Stimulated activated naive CD8-positive, alpha-beta T cell treated with anti-CD3 and anti-CD28 coated beads, Interleukin-15, amount 100 ng/mL, for 72 hours (primary cell): Measurements from ENCODE around the gene ZSCAN9.

ENCODE experiments used
- ATAC-seq: fragments of 150-1000 bp; cut with Tn5 transposase; 2 replicates; pipeline ENCODE4 v1.10.0; 2021; ENCODE audit warnings: mild to moderate bottlenecking, moderate library complexity
- DNase-seq, 2 donors: peaks; one replicate each; pipeline ENCODE4 v3.0.0; 2021 to 2022
- H3K27ac Mint-ChIP-seq, 2 donors: one replicate each; pipeline ENCODE4 v1.8.0; 2022; ENCODE audit warnings: mild to moderate bottlenecking in 2 of 2, mixed read lengths in 2 of 2, moderate library complexity in 2 of 2
- H3K27me3 Mint-ChIP-seq: one replicate; pipeline ENCODE4 v1.8.0; 2022; ENCODE audit warnings: mixed read lengths
- H3K4me1 Mint-ChIP-seq: one replicate; pipeline ENCODE4 v1.8.0; 2022; ENCODE audit warnings: mild to moderate bottlenecking, mixed read lengths
- H3K4me3 Mint-ChIP-seq, 2 donors: one replicate each; pipeline ENCODE4 v1.8.0; 2022; ENCODE audit warnings: mild to moderate bottlenecking in 2 of 2, mixed read lengths in 2 of 2, moderate library complexity in 1 of 2
- H3K9me3 Mint-ChIP-seq, 2 donors: one replicate each; pipeline ENCODE4 v1.8.0; 2022; ENCODE audit warnings: mixed read lengths in 2 of 2

ZSCAN9 gene

DNA sequence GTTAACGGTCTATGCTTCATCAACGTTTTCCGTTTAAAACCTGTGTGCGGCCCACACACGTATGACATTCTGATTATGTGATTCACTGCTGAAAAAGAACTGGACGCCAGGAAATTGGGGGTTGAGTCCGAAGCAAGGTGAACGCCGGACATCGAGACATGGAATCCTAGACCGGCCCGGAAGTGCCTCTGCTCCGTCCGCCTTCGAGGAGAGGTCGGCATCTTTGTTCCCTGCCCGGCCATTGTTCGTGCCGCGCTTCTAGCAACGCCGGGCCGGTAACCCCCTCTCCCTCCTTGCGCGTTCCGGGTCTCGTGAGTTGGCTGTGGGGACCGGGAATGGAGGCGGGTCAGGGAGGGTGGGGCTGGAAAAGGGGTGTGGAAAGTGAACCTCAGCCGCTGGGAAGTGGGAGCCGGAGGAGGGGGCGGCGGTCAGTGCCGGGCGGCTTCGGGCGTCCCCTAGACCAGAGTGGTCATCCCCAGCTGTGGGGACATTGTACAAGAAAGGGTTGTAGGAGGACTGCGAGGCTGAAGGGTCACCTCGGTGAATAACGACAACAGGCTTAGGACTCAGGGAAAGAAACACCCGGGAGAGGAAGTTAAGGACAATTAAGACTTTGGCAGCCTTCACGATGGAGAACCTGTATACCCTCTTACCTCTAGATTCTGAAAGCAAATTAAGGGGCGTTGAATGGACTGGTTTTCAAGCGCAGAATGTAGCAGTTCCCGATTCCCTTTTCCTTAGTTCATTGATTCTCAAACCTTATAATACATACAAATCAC lies at the start of gene ZSCAN9:
Gene ZSCAN9, plus strand, starts transcription at position 220 of the 779 bp plus-strand sequence. CDS start 1,810 bp downstream, outside the sequence.
- peaks cover 42% of the 10 kb centered on the region for H3K27me3 Mint-ChIP-seq
- peak; percentile 46 to 58 for DNase-seq

DNA sequence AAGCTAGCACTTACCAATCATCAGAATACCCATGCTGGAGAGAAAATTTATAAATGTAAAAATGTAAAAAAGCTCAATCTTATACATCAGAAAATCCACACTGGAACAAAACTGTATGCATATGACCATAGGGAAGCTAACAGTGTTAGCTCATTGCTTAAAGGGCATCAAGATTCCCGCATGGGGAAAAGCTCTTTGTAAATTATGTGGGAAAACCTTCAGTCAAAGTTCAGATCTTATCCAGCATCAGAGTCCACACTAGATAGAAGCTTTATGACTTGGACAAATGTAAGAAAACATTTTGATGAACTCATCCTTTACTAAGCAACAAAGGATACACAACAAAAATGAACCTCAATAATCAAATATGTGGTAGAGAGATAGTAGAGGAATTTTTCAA lies 48.7 kb upstream of the ZSCAN9 start:
- no peak for ATAC-seq
- no peak for DNase-seq
- H3K9me3 Mint-ChIP-seq, result peaks cover 8 to 13% of the 10 kb centered on the region in 2 donors
- no peak overlapping the region for H3K4me3 Mint-ChIP-seq
- H3K4me1 Mint-ChIP-seq, result no peaks in the 10 kb centered on the region
- H3K27ac Mint-ChIP-seq, result no peak overlapping the region
- H3K27me3 Mint-ChIP-seq, result peaks cover 43% of the 10 kb centered on the region

More for the DNA sequence above, at the start of gene ZSCAN9:
- peak; percentile 89 for ATAC-seq
- Mint-ChIP-seq H3K9me3 (no peaks in the 10 kb centered on the region), H3K27ac (peak within 1 kb of the TSS; percentile 91 to 92), H3K4me1 (peaks cover 8% of the 10 kb centered on the region), H3K4me3 (peak within 1 kb of the TSS; percentile 86 to 91)

DNA sequence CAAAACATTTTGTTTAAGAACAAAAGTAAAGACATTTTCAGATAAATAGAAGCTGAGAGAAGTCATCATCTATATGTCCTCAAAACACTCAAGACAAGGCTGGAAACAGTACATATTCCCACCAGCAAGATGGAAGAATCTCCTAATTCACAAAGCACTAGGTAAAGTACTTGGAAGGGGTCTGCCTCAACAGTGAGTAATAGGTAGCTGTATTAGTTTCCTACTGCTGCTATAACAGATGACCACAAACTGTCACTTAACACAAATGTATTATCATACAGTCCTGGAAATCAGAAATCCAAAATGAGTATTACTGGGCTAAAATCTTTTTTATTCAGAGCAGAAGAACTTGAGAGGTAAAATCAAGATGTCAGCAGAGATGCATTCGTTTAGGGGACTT lies 42.8 kb upstream of the ZSCAN9 start:
- ATAC-seq (no peak), DNase-seq (no peak)
- H3K4me3 Mint-ChIP-seq, result no peak overlapping the region

DNA sequence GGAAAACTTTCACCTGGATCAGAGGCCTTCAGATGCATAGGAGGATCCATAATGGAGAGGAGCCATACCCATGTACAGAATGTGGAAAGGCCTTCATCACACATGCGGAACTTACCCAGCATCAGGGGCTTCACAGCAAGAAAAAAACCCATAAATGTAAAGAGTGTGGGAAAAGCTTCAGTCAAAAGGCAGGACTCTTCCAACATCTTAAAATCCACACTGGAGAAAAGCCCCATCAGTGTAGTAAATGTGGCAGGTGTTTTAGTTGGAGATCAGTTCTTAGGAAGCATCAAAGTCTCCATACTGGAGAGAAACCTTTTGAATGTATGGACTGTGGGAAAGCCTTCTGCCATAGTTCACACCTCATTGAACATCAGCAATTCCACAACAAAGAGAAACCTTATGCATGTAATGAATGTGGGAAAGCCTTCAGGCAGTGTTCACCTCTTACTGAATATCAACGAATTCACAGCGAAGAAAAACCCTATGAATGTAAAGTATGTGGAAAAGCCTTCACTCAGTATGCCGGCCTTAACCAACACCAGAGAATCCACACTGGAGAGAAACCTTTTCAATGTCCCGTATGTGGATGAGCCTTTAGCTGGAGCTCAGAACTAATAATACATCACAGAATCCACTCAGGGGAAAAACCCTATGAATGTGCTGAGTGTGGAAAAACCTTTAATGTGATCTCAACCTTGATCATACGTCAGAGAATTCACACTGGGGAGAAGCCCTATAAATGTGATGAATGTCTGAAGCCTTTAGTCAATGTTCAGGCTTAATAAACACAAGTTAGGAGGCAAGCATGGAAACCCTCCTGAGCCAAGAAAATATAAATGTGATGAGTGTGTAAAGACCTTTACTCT lies 36.7 kb upstream of the ZSCAN9 start:
- peaks cover 40 to 50% of the 10 kb centered on the region in 2 donors for H3K9me3 Mint-ChIP-seq
- H3K27ac Mint-ChIP-seq, result no peak overlapping the region
- DNase-seq (no peak), ATAC-seq (no peak)
- no peaks in the 10 kb centered on the region for H3K4me1 Mint-ChIP-seq
- no peaks in the 10 kb centered on the region for H3K27me3 Mint-ChIP-seq
- H3K4me3 Mint-ChIP-seq, result no peak overlapping the region

More for the DNA sequence above, 42.8 kb upstream of the ZSCAN9 start:
- Mint-ChIP-seq H3K9me3 (peaks cover 24 to 30% of the 10 kb centered on the region in 2 donors), H3K4me1 (no peaks in the 10 kb centered on the region), H3K27me3 (peaks cover 32% of the 10 kb centered on the region), H3K27ac (no peak overlapping the region)

DNA sequence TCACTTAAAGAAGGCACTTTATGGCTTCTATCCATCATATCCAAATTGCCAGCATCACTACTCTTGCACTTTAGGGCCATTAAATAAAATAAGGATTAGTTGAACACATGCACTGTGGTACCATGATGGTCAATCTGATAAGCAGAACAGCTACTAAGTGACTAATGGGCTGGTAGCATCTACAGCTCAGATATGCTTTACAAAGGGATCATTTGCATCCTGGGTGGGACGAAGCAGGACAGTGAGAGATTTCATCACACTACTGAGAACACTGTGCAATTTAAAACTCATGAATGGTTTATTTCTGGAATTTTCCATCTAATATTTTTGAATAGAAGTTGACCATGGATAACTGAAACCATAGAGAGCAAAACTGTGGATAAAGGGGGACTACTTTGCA lies 25.1 kb upstream of the ZSCAN9 start:
- DNase-seq, result no peak
- ATAC-seq, result no peak
- Mint-ChIP-seq H3K4me1 (no peaks in the 10 kb centered on the region), H3K27me3 (peaks cover 66% of the 10 kb centered on the region), H3K27ac (no peak overlapping the region), H3K4me3 (no peak overlapping the region), H3K9me3 (peaks cover 37 to 42% of the 10 kb centered on the region in 2 donors)

DNA sequence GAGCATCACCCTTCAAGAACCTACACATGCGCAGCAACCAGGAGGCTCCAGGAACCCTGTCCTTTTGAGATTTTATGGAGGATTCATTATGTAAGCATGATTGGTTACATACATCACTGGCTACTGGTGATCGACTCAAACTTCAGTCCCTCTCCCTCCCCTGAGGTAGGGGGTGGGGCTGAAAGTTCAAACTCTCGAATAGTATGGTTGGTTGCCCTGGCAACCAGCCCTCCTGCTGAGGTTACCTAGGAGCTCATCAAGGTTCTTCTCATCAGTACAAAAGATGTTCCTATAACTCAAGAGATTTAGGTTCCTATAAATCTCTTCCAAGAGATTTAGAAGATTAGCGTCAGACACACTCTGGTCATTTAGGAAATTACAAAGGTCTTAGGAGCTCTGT lies 21.9 kb upstream of the ZSCAN9 start:
- no peak overlapping the region for H3K4me3 Mint-ChIP-seq
- no peak overlapping the region for H3K27ac Mint-ChIP-seq
- DNase-seq (no peak), ATAC-seq (no peak)
- peaks cover 71% of the 10 kb centered on the region for H3K27me3 Mint-ChIP-seq
- H3K9me3 Mint-ChIP-seq, result peaks cover 22 to 32% of the 10 kb centered on the region in 2 donors
- peaks cover 11% of the 10 kb centered on the region for H3K4me1 Mint-ChIP-seq

DNA sequence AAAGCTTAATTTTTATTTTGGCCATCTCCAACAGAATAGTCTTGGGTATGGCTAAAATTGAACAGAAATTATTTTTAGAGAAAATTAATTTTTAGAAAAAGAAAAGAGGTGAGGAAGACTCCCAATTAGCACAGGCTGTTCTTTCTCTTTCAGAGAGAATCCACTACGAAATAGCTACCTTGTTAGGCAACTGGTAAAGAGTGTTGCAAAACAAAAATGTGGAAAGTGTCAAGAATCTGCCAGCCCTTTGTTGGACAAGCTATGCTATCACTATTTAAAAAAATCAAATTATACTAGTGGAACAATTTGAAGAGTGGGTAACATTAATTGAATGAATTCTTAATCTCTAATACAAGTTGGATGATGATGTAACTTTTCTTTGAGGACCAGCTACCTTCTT lies 19.2 kb upstream of the ZSCAN9 start:
- Mint-ChIP-seq H3K9me3 (peaks cover 14 to 24% of the 10 kb centered on the region in 2 donors), H3K4me1 (peaks cover 15% of the 10 kb centered on the region), H3K4me3 (no peak overlapping the region), H3K27me3 (peaks cover 69% of the 10 kb centered on the region), H3K27ac (no peak overlapping the region)
- ATAC-seq, result no peak
- DNase-seq, result no peak

DNA sequence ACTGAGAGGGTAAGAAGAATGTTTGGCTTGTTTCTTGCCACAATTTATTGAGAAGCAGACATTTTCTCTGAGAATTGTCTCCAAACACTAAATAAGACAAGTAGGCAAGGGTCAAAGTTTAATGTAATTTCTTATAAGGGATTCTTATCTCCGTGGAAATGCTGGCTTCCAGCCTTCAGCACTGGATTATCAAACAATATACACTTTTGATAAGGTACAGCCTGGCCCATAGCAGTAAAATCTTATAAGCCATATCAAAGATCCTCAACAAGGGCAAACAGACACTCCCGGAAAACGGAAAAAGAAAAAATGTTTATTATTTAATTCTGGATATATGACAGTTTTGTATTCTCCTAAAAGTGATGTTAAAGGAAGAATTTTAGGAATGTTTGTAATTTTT lies 18.5 kb upstream of the ZSCAN9 start:
- ATAC-seq, result no peak
- H3K27ac Mint-ChIP-seq, result no peak overlapping the region
- peaks cover 14 to 24% of the 10 kb centered on the region in 2 donors for H3K9me3 Mint-ChIP-seq
- peak overlapping the region in 1 of 2 donors; percentile 29 for H3K4me3 Mint-ChIP-seq
- peaks cover 68% of the 10 kb centered on the region for H3K27me3 Mint-ChIP-seq
- peaks cover 16% of the 10 kb centered on the region for H3K4me1 Mint-ChIP-seq
- DNase-seq, result no peak

DNA sequence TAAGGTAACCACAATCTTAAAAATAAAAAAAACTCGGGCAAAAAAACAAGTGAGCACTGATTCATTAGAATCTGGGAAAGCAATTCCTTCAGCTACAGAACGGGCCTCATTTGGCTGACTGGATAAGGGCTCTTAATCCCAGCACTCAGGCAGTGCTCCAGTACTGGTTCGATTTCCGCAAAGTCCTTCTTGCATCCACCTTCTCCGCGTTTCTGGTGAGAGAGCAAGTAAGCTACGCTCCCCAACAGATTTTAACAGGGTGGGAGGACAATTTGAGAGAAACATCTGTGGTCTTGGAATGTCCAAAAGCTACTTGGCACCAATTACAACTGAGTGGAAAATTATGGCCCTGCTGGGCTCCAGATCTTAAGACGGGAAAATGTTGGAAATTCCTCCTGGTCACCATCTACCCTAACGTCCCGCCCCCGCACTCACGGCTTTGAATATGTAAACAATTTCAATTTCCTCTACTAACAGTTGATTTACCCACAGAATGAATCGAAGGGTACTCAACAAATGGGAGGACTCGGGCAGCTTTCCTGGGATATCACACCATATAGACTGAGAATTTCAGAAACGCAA lies 18.1 kb upstream of the ZSCAN9 start:
- Mint-ChIP-seq H3K4me3 (peak overlapping the region; percentile 82 to 92), H3K9me3 (peaks cover 14 to 24% of the 10 kb centered on the region in 2 donors), H3K4me1 (peaks cover 21% of the 10 kb centered on the region), H3K27ac (no peak overlapping the region), H3K27me3 (peaks cover 70% of the 10 kb centered on the region)
- DNase-seq, result no peak
- ATAC-seq, result no peak

DNA sequence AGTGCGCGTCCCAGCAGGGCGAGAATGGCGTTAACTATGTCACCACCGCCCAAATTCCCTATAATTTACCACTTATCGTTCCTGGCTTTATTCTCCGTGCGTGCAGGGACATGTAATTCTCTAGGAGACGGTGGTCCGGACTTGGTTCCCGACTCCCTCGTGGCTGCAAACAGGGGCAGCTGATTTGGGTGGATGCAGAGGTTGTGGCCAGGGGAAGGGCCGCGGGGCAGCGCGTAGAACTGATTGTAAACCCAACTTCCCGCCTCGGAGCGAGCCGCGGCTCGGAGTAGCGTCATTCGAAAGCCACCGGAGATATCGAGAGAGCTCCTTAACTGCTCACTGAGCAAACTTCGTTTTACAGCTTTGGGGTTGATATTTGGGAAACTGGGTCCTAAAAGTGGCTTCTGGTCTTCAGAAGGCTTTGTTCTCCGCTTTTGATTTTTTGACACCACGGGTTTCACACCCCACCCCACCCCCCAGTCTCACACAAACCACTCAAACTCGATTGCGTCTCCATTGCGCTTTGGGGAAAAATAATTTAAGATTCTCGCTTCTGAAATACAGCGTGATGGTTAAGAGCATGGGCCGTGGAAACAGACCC lies 17.5 kb upstream of the ZSCAN9 start:
- H3K4me1 Mint-ChIP-seq, result peaks cover 27% of the 10 kb centered on the region
- H3K27ac Mint-ChIP-seq, result no peak overlapping the region
- ATAC-seq, result peak; percentile 89
- peaks cover 14 to 22% of the 10 kb centered on the region in 2 donors for H3K9me3 Mint-ChIP-seq
- H3K4me3 Mint-ChIP-seq, result peak overlapping the region; percentile 82 to 92
- peak in 1 of 2 donors; percentile 62 for DNase-seq
- H3K27me3 Mint-ChIP-seq, result peaks cover 76% of the 10 kb centered on the region

DNA sequence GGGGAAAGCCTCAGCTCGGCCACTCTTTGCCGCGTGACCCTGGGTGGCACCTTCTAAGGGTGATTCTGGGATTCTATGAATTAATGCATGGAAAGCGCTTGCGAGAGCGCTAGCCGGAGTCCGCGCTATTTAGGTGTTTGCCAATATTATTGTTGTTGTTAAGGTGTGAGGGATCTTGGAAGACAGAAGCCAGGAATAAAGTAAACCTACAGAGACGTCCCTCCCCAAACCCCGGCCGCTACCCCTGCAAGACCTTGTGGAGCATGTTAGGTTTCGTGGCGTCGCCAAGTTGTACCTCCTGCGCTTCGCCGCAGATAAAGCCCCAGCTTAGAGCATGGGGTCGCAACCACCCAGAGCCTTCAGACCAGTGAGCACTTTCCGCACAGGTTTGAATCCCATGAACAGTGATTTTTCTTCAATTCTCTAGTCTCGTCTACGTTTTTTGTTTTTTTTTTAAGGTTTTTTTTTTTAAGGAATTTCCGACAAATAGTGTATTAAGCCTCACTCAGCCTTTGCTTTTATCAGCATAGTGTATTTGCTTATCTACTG lies 16.9 kb upstream of the ZSCAN9 start:
- no peak overlapping the region for H3K27ac Mint-ChIP-seq

DNA sequence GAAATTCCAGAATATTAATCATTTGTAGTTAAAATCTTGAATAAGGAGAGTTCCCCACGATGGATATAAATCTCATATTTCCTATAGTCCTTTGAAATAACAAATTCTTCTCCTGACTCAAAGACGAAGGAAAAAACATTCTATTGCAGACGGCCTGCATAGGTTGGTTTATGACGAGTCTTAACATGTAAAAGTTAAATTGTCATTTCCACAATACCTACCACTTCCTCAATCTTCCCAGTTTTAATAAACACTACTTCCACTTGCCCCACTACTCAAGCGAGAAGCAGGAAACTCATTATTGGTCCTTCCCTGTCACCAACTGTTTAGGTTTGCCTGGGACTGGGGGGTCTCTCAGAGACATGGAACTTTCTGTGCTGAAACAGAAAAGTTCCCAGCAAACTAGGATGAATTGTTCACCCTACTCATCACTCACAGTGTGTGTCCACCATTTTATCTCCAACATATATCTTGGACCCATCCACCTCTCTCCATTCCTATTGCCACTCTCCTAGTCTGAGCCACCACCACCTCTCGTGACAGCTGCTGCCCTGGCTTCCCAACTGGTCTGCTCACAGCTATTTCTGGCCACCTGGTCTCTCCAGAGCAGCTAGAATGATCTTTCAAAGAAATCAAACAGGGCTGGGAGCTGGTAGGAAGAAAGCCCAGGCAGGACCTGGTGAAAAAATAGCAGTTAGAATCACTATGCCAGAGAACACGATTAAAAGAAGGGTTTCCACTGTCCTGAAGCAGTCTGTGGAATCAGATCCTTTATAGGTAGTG lies 15.1 kb upstream of the ZSCAN9 start:
- DNase-seq (no peak), ATAC-seq (no peak)
- Mint-ChIP-seq H3K27ac (no peak overlapping the region), H3K4me3 (no peak overlapping the region), H3K9me3 (peaks cover 11 to 17% of the 10 kb centered on the region in 2 donors), H3K27me3 (peaks cover 92% of the 10 kb centered on the region), H3K4me1 (peaks cover 35% of the 10 kb centered on the region)

More for the DNA sequence above, 16.9 kb upstream of the ZSCAN9 start:
- Mint-ChIP-seq H3K9me3 (peaks cover 14 to 20% of the 10 kb centered on the region in 2 donors), H3K4me1 (peaks cover 33% of the 10 kb centered on the region), H3K4me3 (peak overlapping the region; percentile 82 to 92), H3K27me3 (peaks cover 82% of the 10 kb centered on the region)
- DNase-seq, result no peak
- ATAC-seq, result no peak

DNA sequence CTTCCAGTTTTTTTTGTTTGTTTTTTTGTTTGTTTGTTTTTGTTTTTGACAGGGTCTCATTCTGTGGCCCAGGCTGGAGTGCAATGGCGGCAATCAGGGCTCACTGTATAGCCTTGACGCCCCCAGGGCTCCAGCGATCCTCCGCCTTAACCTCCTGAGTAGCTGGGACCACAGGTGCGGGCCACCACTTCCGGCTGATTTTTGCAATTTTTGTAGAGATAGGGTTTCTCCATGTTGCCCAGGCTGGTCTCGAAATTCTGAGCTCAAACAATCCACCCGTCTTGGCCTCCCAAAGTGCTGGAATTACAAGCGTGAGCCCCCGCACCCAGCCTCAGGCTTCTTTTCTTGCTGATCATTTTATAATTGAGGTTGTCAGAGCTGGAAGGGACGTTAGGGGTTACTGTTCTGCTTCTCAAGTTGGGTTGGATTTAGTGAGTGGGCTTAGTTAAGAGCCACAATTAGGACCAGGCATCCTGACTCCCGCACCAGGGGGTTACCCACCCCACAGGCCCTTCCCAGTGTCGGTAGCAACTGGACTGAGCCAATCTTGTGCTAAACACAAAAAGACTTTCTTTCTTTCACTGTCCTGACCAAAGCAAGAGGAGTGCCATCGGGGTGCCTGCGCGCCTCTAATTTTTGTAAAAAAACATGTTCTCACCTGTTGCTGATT lies 13.1 kb upstream of the ZSCAN9 start:
- peaks cover 5 to 7% of the 10 kb centered on the region in 2 donors for H3K9me3 Mint-ChIP-seq
- DNase-seq (peak; percentile 19 to 47), ATAC-seq (peak; percentile 49)
- peak overlapping the region; percentile 59 to 96 for H3K27ac Mint-ChIP-seq
- H3K4me1 Mint-ChIP-seq, result peaks cover 35% of the 10 kb centered on the region
- H3K27me3 Mint-ChIP-seq, result peaks cover 92% of the 10 kb centered on the region
- H3K4me3 Mint-ChIP-seq, result peak overlapping the region; percentile 82 to 95
